Measurements from ENCODE around the gene GET4.

Gene GET4

DNA sequence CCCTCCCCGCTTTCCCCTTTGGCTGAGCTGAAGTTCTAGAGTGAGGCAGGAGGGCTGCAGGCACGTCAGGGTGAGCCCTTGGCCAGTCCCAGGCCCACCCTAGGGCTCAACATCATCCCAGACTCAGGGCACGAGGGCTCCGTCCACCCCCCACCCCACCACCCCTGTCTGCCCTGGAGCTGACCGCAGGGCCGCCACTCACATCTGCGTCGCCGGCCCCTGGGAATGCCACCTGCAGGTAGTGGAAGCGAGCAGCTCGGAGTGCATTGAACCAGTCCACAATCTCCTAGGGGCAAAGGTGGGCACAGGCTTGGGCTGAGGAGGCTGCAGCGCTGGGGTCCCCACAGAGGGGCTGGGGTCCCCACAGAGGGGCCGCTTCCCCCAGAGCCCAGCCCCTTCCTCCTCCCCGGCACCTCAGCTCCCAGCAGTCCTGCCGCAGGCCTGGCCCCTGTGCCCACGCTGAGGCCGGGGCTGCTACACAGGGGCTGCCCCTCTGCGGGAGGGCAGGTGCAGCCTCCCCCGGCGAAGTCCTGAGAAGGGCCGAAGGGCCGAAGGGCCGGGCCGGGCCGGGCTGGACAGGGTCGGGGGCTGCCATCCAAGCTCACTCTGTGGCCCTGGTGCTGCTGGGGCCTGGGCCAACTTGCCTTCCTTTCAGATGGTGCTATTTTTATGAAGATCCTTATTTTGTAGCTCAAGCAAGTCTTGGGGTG lies 24.1 kb downstream of the GET4 start:
- no peak for DNase-seq

DNA sequence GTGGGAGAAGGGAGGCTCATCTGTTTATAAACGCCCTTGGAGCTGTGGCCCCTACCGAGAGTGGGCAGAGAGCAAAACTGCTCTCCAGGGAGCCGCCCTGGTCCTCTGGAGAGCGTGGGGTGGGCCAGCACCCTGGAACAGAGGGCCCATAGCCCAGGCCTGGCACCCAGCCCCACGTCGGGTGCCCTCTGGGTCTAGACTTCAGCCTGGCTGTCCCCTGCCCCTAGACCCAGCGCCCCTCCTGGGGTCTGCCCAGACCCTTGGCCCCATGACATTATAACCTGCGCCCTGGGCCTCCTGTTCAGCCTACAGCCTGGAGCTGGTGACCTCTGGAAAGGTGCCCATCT lies 24.7 kb downstream of the GET4 start:
- DNase-seq = no peak

DNA sequence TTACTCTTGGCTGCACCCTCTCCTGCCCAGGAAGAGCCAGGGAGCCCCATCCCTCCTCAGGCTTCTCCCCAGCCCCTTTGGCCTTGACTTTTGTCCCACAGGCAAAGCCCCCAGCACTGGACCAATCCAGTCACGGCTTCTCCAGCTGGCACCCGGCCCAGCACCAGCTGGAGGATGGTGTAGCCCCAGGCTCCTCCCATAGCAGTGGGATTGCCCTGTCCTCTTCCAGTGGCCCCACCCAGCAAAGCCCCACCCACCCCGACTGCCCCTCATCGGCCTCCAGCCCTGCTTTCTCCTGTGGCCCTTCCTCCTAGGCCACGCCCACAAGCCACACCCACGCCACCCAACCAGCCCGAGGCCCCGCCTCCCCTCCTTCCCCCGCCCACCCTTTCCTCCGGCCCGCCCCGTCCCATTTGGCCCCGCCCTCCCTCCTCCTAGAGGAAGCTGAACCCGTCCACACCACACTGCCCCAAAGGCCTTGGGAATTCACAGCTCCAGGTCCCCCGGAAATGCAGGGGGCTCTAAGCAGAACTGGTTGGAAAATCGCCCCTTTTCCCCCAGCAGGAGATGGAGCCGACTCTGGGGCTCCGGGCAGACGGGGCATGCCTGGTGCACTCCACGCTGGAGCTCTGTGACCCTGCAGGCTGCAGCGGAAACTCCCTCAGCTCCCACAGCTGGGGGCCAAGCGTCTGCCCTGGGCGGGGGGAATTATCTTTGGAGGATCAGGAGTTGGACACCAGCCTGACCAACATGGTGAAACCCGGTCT lies 25.2 kb downstream of the GET4 start:
- DNase-seq = peak; percentile 40

DNA sequence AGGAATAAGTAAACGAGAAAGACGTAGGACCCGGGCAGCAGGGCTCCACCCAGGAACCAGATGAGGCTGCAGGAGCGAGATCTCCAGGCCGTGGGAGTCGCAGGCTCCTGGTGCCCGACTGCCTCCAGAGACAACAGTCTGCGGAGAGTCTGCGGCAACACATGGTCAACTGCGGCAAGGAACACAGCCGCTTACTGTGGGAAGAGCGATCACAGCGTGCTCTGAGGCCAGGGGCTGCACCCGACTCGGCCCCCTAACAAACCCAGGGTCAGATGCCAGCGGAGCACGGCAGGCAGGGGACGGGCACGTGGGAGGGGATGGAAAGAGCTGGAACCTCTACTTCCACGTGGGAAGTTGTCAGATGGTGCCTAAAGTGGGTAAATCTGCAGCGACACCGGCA lies 26.6 kb downstream of the GET4 start:
- no peak for DNase-seq

DNA sequence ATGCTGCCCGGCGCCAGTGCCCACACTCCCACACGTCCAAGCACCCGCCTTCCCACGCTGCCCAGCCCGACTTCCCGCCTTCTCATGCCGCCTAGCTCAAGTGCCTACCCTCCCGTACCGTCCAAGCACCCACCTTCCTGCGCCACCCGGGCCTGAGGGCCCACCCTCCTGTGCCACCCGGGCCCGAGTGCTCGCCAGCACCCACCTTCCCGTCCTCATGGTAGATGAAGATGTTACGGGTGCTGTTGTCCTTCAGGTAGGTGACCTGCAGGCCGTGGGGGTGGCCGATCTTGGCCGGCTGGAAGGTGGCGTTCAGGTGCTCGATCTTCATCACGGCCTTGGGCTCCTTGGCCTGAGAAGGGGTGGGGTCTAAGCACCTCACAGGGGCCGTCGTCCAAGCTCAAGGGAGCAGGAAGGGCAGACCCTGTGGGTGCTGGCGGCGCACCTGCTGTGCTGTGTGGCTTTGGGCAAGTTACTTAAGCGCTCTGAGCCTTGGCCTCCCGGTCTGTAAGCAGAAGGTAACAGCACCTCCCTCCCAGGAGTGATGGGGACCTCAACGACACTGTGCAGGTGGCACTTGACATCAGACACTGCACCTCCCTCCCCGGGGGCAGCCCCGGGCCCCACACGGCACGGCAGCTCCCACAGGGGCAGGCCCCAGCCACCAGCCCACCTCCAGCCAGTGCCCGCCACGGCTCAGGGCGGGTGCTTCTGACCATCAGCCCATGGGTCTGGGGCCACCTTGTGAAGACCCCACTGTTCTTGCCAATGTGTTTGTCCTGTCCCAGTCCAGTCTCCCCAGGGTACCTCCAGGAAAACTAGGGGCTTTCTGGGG lies 27.8 kb downstream of the GET4 start:
- no peak for DNase-seq

DNA sequence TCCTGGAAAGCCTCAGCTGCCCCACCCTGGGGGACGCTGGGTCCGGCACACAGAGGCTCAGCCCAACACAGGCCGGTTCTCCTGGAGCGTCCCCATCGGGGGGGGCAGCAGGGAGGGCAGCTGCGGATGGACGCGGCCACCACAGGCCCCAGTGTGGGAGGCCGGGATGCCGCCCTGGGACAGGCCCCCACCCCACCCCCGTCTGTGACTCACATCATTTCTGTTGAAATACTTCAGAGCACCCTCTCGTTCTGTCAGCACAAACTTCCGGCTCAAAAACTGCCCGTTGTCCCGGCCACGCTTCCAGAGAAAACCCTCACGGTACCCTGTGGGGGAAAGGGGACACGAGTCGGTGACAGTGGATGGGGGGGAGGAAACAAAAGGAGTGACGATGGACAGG lies 28.5 kb downstream of the GET4 start:
- no peak for DNase-seq

DNA sequence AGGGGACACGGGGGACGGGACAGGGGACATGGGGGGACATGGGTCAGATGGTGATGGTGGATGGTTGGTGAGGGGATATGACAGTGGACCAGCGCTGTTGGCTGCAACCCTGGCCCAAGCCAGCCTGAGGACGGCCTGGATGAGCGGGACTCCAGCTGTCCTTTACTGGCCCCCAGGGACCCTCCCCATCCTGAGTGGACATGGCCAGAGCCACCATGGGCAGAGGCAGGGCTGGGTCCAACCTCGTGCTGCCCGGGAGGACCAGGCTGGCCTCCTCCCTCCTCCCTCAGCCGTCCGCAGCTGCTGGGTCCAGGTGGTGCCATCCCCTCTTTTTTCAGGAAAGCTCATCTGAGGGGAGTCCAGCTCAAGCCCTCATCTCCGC lies 30.4 kb downstream of the GET4 start:
- no peak for DNase-seq

DNA sequence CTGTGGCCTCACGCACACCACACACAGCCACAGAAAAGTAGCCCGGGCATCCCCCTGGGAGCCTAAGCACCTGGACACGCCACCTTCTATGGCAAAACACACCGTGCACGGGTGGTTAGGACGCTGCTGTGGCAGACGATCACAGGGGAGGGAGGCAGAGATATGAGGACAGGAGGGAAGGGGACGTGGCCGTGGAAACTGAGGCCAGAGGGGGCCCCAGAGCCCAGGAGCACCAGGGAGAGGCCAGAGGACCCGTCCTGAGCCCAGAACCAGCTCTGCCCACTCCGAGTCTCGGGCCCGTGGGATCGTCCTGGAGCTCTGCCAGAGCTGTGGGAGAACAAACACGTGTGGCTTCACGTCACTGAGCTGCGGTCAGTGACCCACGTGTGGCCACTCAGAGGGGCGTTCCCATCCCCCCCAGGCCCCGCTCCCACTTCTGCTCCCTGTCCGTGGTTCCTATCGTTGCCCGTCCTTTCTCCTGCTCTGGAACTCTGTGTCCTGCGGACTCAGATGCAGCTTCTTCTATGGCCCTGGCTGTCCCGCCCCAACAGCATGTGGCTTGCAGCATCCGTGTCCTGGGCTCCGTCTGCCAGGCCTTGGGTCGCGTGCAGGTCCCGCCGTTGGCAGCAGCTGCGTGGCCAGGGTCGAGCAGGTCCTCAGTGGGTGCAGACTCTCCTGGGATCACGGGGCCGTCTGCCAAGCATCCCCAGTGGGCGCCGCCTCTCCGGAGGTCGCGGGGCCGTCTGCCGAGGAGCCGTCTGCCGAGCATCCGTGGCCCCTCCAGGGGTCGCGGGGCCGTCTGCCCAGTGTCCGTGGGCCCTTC lies 31.0 kb downstream of the GET4 start:
- DNase-seq = no peak

DNA sequence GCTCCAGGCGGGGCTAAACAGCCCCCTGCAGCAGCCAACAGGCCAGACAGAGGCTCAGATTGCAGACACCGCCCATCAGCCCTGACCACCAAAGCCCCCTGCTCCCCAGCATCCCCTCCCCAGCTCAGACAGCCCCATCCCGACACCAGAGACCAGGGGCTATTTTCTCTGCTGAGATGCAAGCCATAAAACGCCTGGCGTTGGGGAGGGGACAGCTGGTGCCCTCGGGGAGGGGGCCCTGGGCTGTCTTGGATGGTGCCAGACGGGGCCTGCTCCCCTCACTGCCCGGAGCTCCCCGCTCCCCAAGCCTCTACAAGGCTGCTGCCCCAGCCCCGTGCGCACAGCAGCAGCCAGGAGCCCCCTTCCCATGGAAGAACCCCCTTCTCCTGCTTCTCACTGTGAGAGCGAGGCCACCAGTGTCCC lies 31.8 kb downstream of the GET4 start:
- no peak for DNase-seq

DNA sequence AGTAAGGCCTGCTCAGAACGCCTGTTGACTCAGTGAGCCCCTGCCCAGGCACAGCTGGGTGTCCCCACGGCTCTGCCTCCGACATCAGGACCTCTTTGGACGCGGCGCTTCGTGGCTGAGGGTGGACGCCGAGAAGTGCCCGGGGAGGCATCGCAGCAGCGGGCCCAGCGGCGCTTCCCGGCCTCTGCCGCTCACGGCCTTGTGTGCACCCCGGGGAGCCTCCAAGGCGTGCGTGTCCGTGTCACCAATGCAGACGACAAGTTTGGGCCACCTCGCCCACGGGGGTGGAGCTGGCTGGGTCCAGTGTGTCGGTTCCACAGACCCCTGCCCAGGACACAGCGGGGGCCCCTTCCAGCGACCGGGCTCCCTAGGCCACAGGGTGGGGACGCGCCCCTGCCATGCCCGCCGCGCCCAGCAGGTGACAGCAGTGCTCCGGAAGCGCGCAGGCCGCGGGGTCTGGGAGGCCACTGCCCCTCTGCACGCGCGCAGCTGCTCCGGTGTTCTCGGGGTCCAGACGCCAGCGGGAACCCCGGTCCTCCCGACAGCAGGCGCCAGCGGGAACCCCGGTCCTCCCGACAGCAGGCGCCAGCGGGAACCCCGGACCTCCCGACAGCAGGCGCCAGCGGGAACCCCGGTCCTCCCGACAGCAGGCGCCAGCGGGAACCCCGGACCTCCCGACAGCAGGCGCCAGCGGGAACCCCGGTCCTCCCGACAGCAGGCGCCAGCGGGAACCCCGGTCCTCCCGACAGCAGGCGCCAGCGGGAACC lies 32.4 kb downstream of the GET4 start:
- peak; percentile 44 for DNase-seq

DNA sequence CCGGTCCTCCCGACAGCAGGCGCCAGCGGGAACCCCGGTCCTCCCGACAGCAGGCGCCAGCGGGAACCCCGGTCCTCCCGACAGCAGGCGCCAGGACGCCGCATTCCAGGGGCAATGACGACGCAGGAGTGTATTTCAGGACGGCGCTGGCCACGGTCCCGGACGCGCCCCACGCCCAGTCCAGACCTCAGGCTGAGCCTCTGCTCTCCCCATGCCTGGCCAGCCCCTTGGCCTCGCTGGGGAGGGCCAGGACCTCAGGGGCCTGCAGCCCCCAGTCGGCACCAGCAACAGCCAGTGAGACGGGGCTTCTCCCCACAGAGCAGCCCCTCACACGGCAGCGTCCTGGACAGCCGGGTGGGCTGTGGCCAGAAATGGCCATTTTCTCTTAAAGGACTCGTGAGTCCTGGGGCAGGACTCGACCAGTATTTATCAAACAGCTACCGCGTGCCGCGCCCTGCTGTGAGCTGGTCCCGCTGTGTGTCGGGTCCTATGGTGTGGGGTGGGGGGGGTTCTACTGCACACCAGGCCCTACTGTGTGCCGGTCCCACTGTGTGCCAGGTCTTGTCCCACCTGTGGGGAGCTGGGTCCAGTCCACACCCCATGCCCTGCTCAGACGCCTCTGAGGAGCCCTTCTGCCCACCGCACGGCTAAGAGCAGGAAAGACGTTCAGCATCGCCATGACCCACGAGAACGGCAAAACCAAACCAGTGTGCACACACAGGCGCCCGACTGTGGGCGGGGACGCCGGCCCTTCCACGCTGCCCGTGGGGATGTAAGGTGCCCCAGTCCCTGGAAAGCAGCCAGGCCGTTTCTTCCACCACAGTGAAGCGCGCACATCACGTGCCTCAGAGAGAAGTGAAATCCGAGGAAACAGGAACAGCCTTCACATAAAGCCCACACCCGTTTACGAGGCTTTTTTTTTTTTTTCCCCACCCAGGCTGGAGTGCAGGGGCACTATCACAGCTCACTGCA lies 33.3 kb downstream of the GET4 start:
- DNase-seq = no peak

DNA sequence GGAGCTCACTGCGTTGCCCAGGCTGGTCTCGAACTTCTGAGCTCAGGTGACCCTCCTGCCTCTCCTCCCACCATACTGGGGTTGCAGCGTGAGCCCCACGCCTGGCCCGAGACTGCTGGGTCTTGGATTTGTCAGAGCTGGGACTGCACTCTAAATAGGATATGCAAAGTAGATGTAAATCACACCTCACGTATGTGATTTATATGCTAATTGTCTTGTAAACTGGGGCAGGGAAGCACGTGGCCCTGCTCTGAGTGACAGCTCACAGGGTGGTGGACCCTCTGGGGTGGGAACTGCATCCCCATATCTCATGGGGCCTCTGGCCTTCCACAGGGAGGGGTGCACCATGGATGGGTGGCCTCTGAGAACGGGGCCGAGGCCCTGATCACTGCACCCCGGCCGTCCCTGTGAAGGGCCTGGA lies 34.1 kb downstream of the GET4 start:
- DNase-seq = no peak

DNA sequence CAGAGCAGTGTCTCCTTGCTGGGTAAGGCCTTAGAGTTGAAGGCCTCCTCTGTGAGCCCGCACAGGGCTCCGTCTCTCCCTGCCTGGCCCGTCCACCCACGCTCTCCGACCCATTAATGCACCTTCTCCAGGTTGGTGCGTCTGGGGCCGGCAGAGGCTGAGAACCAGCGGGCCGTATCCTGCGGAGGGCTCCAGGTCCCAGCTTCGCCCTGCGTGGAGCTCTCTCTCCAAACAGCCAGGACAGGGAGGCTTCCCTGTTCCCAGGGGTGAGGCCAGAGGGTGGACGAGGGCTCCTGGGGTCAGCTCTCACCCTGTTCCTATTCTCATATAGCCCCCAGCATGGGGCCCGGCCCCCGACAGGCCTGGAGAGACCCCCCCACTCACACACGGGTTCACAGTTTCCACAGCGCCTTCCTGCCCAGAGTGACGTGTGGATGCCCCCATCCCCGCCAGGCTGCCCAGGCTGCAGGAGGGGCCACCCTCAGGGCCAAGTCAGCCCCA lies 34.6 kb downstream of the GET4 start:
- no peak for DNase-seq

DNA sequence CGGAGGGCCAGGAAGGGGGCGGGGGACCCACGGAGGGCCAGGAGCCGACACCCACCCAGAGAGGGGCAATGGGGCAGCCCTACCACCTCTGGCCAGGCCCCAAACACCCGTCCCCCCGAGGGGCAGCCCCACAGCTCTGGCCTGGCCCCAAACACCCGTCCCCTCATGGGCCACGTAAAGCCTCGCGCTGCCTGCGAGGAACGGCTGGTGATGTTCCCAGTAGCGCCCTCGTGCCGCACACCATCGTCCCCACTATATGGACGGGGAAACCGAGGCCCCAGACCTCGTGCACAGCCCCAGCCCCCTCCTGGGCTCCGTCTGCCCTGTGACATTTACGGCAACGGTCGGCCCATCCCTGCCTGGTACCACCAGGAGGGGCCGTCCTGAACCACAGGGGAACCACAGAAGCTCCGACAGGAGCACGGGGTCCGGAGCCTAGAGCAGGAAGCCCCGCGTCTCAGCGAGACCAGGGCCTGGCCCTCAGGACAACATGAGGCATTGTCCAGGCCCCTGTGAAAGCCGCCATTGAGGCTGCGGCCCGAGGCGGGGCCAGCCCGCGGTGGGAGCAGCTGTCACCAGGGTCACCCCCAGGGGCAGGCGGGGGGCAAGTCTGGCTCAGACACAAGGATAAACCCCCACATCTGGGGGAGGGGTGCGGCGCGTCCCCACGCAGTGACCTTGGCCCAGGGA lies 35.6 kb downstream of the GET4 start:
- no peak for DNase-seq

DNA sequence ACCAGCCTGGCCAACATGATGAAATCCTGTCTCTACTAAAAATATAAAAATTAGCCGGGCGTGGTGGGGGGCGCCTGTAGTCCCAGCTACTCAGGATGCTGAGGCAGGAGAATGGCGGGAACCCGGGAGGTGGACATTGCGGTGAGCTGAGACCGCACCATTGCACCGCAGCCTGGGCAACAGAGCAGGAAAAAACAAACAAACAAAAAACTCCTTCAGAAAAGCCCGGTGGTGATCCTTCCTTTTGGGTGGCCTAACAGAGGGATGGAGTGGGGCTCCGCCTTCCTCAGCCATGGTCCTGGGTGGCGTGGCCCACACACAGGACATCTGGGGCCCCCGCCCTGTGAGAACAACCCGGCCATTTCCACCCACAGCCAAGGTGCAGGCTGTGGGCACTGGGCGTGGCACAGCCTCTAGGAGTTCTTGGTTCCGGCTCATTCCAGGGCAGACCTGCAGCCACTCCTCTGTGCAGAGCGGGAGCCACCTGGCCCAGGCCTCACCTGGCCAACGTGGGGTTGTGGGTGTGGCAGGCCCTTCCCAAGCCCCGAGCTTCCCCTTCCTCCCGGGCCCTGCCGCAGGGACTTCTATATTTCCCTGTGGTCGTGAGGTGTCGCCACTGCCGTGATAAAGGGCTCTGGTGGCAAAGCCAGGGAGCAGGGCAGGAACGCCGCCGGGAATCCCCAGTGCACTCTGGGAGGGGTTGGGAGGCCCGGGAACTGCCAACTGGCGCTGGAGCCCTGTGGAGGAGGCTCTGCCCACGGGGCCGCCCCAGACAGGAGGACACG lies 37.6 kb downstream of the GET4 start:
- no peak for DNase-seq

DNA sequence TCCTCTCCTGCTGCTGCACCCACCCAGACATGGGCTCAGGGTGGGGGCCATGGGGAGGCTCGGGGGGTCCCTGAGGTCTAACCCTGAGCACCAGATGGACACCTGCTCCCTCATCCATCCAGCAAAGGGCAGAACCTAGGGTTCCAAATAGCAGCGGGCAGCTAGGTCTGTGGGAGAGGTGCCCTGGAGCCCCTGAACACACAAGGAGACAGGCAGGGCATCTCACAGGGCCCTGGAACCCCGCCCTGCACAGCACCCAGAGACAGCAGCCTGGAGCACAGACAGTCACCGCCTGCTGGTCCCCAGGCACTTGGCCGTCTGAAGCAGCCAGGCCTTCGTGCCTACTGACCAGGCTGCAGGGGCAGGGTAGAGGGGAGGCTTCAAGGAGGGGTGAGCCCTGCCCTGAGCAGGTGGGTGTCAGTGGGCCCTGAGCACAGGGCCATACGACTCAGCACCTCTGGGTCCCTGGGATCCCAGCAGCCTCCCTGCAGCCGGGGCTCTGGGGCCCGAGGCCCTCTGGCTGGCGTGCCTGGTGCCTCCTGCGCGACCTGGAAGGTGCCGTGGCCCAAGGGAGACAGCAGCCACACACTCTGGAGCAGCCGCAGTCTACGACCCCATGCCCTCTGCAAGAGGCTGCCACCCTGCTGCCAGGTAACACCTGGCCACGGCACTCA lies 38.3 kb downstream of the GET4 start:
- no peak for DNase-seq

DNA sequence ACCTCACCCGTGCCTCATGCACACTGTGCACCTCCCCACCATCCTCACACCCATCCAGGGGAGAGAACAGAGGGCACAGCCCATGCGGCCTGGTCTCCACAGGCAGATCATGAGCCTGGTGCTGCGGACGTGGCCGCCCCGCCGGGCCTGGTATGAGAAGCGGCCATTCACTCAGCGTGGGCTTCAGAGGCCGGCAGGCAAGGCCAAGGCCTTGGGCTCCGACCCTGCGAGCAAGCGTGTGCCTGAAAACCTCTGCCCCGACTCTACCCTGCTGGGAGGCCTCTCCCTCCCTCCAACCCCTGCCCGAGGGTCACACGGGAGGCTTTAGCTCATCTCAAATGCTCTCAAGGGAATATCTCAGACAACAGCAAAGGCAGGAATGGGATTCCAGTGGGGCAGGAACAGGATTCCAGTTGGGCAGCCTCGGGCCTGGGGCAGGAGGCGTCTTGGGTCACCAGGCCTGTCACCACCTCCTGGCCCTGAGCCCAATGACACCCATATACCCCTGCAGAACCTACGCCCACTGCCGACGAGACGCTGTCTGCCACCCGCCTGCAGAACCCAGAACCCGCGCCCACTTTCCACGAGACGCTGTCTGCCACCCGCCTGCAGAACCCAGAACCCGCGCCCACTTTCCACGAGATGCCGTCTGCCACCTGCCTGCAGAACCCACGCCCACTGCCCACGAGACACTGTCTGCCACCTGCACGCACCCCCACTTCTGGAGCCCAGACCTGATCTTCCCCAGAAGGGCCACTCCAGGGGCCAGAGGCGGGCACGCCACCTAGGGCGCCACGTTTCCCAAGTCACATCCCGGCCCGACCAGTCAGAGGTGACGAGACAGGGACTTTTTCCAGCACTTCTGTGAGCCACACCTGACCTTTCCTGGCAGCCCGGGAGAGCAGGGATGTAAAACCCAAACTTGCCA lies 39.2 kb downstream of the GET4 start:
- no peak for DNase-seq

Data from NCI-H1092 (cell line).